ENCODE measurements around the gene COMMD2.

COMMD2 gene

DNA sequence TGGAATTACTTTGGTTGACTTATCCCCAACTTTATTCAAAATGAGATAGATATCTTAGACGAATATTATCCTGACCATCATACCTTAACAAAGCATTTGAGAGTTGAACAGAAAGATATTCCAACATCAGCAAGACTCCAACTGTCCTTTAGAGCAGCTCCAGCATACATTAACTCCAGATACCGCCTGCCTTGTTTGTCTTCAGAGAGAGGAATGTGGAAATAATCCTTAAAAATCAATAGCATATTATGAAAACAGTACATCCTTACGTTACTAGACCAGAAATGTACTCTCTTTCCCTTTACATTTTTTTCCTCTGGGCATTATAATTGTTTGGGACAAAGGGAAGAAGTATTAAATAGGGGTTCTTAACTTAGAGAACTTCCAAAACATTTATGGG is 38.4 kb upstream of the COMMD2 start:
- Histone ChIP-seq H3K27ac (ENCODE audit: low read length) (no peak overlapping the region), H3K4me3 (ENCODE audit: low read depth in 1 of 2, low read length in 2 of 2) (no peak overlapping the region), H3K9me3 (ENCODE audit: insufficient read depth, low read length, severe bottlenecking) (no peaks in the 10 kb centered on the region), H3K27me3 (ENCODE audit: insufficient read depth, low read length, poor library complexity) (peaks cover 8% of the 10 kb centered on the region), H3K4me1 (ENCODE audit: insufficient read depth, low read length) (no peaks in the 10 kb centered on the region), H2AFZ (ENCODE audit: low read depth, low read length) (no peak overlapping the region), H3K36me3 (ENCODE audit: insufficient read depth, low read length) (no peaks in the 10 kb centered on the region), H4K20me1 (ENCODE audit: insufficient read depth, low read length) (no peaks in the 10 kb centered on the region), H3K79me2 (ENCODE audit: insufficient read depth, low read length) (no peaks in the 10 kb centered on the region), H3K9ac (ENCODE audit: low read depth, low read length) (no peak overlapping the region), H3K4me2 (ENCODE audit: insufficient read depth, low read length) (no peak overlapping the region)
- TF ChIP-seq EZH2 (IDR thresholded peaks at IDR 0.05; ENCODE audit: borderline replicate concordance, low read depth, low read length, severe bottlenecking): no peak
- TF ChIP-seq, protein P1, sequence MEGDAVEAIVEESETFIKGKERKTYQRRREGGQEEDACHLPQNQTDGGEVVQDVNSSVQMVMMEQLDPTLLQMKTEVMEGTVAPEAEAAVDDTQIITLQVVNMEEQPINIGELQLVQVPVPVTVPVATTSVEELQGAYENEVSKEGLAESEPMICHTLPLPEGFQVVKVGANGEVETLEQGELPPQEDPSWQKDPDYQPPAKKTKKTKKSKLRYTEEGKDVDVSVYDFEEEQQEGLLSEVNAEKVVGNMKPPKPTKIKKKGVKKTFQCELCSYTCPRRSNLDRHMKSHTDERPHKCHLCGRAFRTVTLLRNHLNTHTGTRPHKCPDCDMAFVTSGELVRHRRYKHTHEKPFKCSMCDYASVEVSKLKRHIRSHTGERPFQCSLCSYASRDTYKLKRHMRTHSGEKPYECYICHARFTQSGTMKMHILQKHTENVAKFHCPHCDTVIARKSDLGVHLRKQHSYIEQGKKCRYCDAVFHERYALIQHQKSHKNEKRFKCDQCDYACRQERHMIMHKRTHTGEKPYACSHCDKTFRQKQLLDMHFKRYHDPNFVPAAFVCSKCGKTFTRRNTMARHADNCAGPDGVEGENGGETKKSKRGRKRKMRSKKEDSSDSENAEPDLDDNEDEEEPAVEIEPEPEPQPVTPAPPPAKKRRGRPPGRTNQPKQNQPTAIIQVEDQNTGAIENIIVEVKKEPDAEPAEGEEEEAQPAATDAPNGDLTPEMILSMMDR (IDR thresholded peaks at IDR 0.05; ENCODE audit: borderline replicate concordance, extremely low read depth, low read length, poor library complexity, severe bottlenecking): no peak
- ATAC-seq (ENCODE audit: insufficient read depth, low read depth) (no peak), DNase-seq (no peak)

DNA sequence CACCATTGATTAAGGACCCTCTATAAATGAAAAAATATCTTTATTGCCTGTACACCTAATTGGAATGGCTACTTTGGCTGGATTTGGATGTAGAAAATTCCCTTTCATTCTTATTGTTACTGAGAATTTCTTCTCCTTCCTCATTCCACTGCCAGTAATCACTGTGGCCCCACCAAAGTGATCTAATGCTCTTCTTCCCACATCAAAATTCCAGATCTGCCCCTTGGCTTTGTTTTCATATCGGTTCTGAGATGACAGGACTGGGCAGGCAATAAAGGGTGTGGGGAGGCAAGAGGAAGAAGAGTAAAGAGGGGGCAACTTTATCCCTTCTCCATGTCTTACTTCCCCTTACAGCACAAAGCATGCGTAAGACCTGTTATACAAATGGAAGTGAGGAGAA is 38.0 kb upstream of the COMMD2 start:
- H3K4me3 ChIP-seq (ENCODE audit: low read depth in 1 of 2, low read length in 2 of 2): no peak overlapping the region
- H3K4me1 ChIP-seq (ENCODE audit: insufficient read depth, low read length): no peaks in the 10 kb centered on the region
- H3K9ac ChIP-seq (ENCODE audit: low read depth, low read length): no peak overlapping the region
- DNase-seq: no peak
- no peak overlapping the region for H2AFZ ChIP-seq (ENCODE audit: low read depth, low read length)
- H3K27me3 ChIP-seq (ENCODE audit: insufficient read depth, low read length, poor library complexity): peaks cover 8% of the 10 kb centered on the region
- H3K36me3 ChIP-seq (ENCODE audit: insufficient read depth, low read length): no peaks in the 10 kb centered on the region
- no peaks in the 10 kb centered on the region for H3K79me2 ChIP-seq (ENCODE audit: insufficient read depth, low read length)
- no peak overlapping the region for H3K4me2 ChIP-seq (ENCODE audit: insufficient read depth, low read length)
- H3K9me3 ChIP-seq (ENCODE audit: insufficient read depth, low read length, severe bottlenecking): no peaks in the 10 kb centered on the region
- no peaks in the 10 kb centered on the region for H4K20me1 ChIP-seq (ENCODE audit: insufficient read depth, low read length)
- no peak overlapping the region for H3K27ac ChIP-seq (ENCODE audit: low read length)
- TF ChIP-seq, protein P1 (IDR thresholded peaks at IDR 0.05; ENCODE audit: borderline replicate concordance, extremely low read depth, low read length, poor library complexity, severe bottlenecking): no peak
- no peak for TF ChIP-seq EZH2 (IDR thresholded peaks at IDR 0.05; ENCODE audit: borderline replicate concordance, low read depth, low read length, severe bottlenecking)
- ATAC-seq (ENCODE audit: insufficient read depth, low read depth): no peak

DNA sequence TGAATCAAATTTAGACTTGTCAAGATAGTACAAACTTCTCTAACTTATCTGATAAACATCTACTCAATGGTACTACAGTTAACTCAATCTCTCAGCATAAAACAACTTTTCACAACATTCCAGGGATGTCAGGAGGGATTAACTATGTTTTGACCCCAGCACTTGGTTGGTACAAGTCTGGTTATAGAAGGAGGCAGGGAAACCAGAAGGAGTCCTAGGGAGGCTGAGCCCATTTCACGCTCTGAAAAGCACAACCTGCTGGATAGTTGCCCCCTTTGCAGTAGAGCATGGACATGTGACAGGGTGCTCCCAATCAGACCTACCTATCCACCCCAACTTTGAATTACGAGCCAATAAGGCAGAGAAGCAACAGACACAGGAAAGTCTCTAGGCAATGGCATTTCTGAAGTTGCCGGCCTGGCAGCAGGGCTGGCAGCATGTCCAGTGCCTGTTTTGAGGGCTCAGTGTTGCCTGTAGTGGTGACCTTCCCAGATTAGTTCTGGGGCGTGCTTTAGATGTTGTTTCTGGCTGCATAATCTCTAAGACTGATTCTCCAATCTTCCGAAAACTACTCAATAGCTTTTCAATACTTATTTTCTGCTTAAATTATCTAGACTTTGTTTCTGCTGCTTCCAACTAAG is 31.9 kb upstream of the COMMD2 start:
- no peak overlapping the region for H3K4me2 ChIP-seq (ENCODE audit: insufficient read depth, low read length)
- no peak overlapping the region for H2AFZ ChIP-seq (ENCODE audit: low read depth, low read length)

More for the DNA sequence above, 31.9 kb upstream of the COMMD2 start:
- no peak overlapping the region for H3K4me3 ChIP-seq (ENCODE audit: low read depth in 1 of 2, low read length in 2 of 2)
- H3K4me1 ChIP-seq (ENCODE audit: insufficient read depth, low read length): no peaks in the 10 kb centered on the region
- peaks cover 5% of the 10 kb centered on the region for H3K27me3 ChIP-seq (ENCODE audit: insufficient read depth, low read length, poor library complexity)
- no peaks in the 10 kb centered on the region for H3K79me2 ChIP-seq (ENCODE audit: insufficient read depth, low read length)
- ATAC-seq (ENCODE audit: insufficient read depth, low read depth) (no peak), DNase-seq (no peak)
- no peaks in the 10 kb centered on the region for H4K20me1 ChIP-seq (ENCODE audit: insufficient read depth, low read length)
- H3K9ac ChIP-seq (ENCODE audit: low read depth, low read length): no peak overlapping the region
- H3K9me3 ChIP-seq (ENCODE audit: insufficient read depth, low read length, severe bottlenecking): no peaks in the 10 kb centered on the region
- H3K27ac ChIP-seq (ENCODE audit: low read length): no peak overlapping the region
- no peaks in the 10 kb centered on the region for H3K36me3 ChIP-seq (ENCODE audit: insufficient read depth, low read length)
- no peak for TF ChIP-seq EZH2 (IDR thresholded peaks at IDR 0.05; ENCODE audit: borderline replicate concordance, low read depth, low read length, severe bottlenecking)
- TF ChIP-seq, protein P1 (IDR thresholded peaks at IDR 0.05; ENCODE audit: borderline replicate concordance, extremely low read depth, low read length, poor library complexity, severe bottlenecking): no peak

Data from DND-41 (cell line).